Mesendoderm (in vitro differentiated cells): ENCODE results near the gene PLPPR2. TPM values are rescaled to one million over a fixed set of nuclear protein-coding genes. Genes with fewer than 3 reads are reported as not detected.

Source experiments
- DNase-seq: peaks from one replicate; pipeline ENCODE4 v3.0.0; 2013
- H2AK5ac ChIP-seq: 2 replicates; pipeline ENCODE4 v1.6.1; 2013; ENCODE audit warnings: low read length, inconsistent platforms
- H2BK120ac ChIP-seq: 2 replicates; pipeline ENCODE4 v1.6.1; 2013; ENCODE audit warnings: low read depth, mild to moderate bottlenecking, low read length, moderate library complexity, mixed read lengths
- H2BK15ac ChIP-seq: replicated peaks from 2 replicates; pipeline ENCODE4 v1.6.1; 2013; ENCODE audit warnings: low read depth, mild to moderate bottlenecking, moderate library complexity
- H2BK5ac ChIP-seq: 2 replicates; pipeline ENCODE4 v1.6.1; 2013; ENCODE audit warnings: low read length, inconsistent platforms
- H3K18ac ChIP-seq: 2 replicates; pipeline ENCODE4 v1.6.1; 2013; ENCODE audit warnings: mild to moderate bottlenecking, low read length, mixed read lengths
- H3K23ac ChIP-seq: one replicate; pipeline ENCODE4 v1.6.1; 2013; ENCODE audit warnings: low read length
- H3K27ac ChIP-seq: 2 replicates; pipeline ENCODE4 v1.5.1; 2013; ENCODE audit warnings: low read depth, mild to moderate bottlenecking, inconsistent platforms, low read length, moderate library complexity
- H3K27me3 ChIP-seq: 2 replicates; pipeline ENCODE4 v1.6.1; 2013; ENCODE audit warnings: low read length, control low read depth, mild to moderate bottlenecking, inconsistent platforms; ENCODE audit not compliant: insufficient read depth, poor library complexity
- H3K36me3 ChIP-seq: 2 replicates; pipeline ENCODE4 v1.6.1; 2013; ENCODE audit warnings: low read length, inconsistent platforms; ENCODE audit not compliant: control insufficient read depth, insufficient read depth
- H3K4ac ChIP-seq: one replicate; pipeline ENCODE4 v1.6.1; 2013; ENCODE audit warnings: low read depth, mild to moderate bottlenecking, low read length, moderate library complexity
- H3K4me1 ChIP-seq: 2 replicates; pipeline ENCODE4 v1.6.1; 2013; ENCODE audit warnings: low read depth, low read length, inconsistent platforms; ENCODE audit not compliant: control insufficient read depth
- H3K4me2 ChIP-seq: 2 replicates; pipeline ENCODE4 v1.6.1; 2013; ENCODE audit warnings: low read length
- H3K4me3 ChIP-seq: 2 replicates; pipeline ENCODE4 v1.5.1; 2013; ENCODE audit warnings: mild to moderate bottlenecking, low read length
- H3K56ac ChIP-seq: one replicate; pipeline ENCODE4 v1.6.1; 2013; ENCODE audit warnings: low read length
- H3K79me1 ChIP-seq: 2 replicates; pipeline ENCODE4 v1.6.1; 2013; ENCODE audit warnings: low read length, inconsistent platforms
- H3K79me2 ChIP-seq: 2 replicates; pipeline ENCODE4 v1.6.1; 2013; ENCODE audit warnings: mild to moderate bottlenecking, low read length; ENCODE audit not compliant: control insufficient read depth, insufficient read depth
- H3K9ac ChIP-seq: 2 replicates; pipeline ENCODE4 v1.6.1; 2013; ENCODE audit warnings: low read length, inconsistent platforms
- H4K5ac ChIP-seq: one replicate; pipeline ENCODE4 v1.6.1; 2013; ENCODE audit warnings: low read length
- H4K8ac ChIP-seq: one replicate; pipeline ENCODE4 v1.6.1; 2013; ENCODE audit warnings: low read depth, mild to moderate bottlenecking, control low read depth, low read length, moderate library complexity
- WGBS: extraction: QIAGEN DNeasy Blood & Tissue Kit; methylation state at CpG from one replicate; pipeline ENCODE4 v1.1.7; 2013; ENCODE audit warnings: low lambda C conversion rate, missing lambda C conversion rate; ENCODE audit not compliant: insufficient coverage; ENCODE audit errors: extremely low coverage; 5-methylcytosine and 5-hydroxymethylcytosine counted together
- small RNA-seq: library from polyadenylated mRNA; stranded (forward); fragments of <200 nt; extraction: miRNeasy Mini kit (QIAGEN cat#:217004); gene quantifications from one replicate; pipeline ENCODE3, GENCODE V24; 2013; ENCODE audit not compliant: insufficient read depth

Gene PLPPR2

GRCh38 chr19:11414544-11414943, 59.3 kb downstream of the PLPPR2 start:
- H3K18ac ChIP-seq, result no peak overlapping the region
- H3K4me3 ChIP-seq, result no peak overlapping the region
- H3K56ac ChIP-seq, result no peak overlapping the region
- no peak overlapping the region for H3K4ac ChIP-seq
- H3K9ac ChIP-seq, result no peak overlapping the region
- no CpG with 5 or more reads among the region's 2 CpGs for WGBS
- H3K23ac ChIP-seq, result no peak overlapping the region
- H4K8ac ChIP-seq, result no peak overlapping the region
- H3K79me1 ChIP-seq, result no peaks in the 10 kb centered on the region
- H2BK5ac ChIP-seq, result no peak overlapping the region
- no peak overlapping the region for H2BK120ac ChIP-seq
- H2BK15ac ChIP-seq, result no peak overlapping the region
- H3K4me2 ChIP-seq, result no peak overlapping the region
- H2AK5ac ChIP-seq, result no peak overlapping the region
- H3K79me2 ChIP-seq, result no peaks in the 10 kb centered on the region
- no peaks in the 10 kb centered on the region for H3K4me1 ChIP-seq
- no peak overlapping the region for H4K5ac ChIP-seq
- H3K36me3 ChIP-seq, result no peaks in the 10 kb centered on the region
- no peaks in the 10 kb centered on the region for H3K27me3 ChIP-seq
- no peak overlapping the region for H3K27ac ChIP-seq
- no peak for DNase-seq

Small RNA genes lying within 50 kb of the gene (small RNA-seq; reads per million reads assigned to genes)
- not detected for gene RF00019
